ENCODE data around the gene HBG2.
"Not testable (repeated sequence)": the region's sequence is repeated elsewhere in the genome, so short reads cannot be mapped to it uniquely, and the experiment has no call there.

The HBG2 gene

DNA sequence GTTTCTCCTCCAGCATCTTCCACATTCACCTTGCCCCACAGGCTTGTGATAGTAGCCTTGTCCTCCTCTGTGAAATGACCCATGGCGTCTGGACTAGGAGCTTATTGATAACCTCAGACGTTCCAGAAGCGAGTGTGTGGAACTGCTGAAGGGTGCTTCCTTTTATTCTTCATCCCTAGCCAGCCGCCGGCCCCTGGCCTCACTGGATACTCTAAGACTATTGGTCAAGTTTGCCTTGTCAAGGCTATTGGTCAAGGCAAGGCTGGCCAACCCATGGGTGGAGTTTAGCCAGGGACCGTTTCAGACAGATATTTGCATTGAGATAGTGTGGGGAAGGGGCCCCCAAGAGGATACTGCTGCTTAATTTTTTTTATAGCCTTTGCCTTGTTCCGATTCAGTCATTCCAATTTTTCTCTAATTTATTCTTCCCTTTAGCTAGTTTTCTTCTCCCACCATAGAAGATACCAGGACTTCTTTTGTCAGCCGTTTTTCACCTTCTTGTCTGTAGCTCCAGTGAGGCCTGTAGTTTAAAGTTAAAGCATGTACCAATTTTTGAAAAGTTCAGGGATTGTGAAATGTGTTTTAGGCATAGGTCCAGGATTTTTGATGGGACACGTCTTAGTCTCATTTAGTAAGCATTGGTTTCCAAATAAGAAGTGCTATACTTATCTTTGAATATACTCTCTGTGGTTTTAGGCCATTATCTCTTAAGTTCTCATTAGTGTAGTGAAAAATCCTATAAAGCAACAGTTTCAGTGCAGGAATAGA, at the start of gene HBG2:
TSS of gene HBG2 (minus strand) at position 136 of the 768 bp plus-strand sequence. CDS start at position 83, 53 bp downstream.
- DNase-seq (ENCODE audit: low spot score), result not testable (repeated sequence)

- no peak for DNase-seq (ENCODE audit: low spot score)
Measured at GRCh38 chr11:5304046-5304445, 49.5 kb upstream of the HBG2 start.

DNA sequence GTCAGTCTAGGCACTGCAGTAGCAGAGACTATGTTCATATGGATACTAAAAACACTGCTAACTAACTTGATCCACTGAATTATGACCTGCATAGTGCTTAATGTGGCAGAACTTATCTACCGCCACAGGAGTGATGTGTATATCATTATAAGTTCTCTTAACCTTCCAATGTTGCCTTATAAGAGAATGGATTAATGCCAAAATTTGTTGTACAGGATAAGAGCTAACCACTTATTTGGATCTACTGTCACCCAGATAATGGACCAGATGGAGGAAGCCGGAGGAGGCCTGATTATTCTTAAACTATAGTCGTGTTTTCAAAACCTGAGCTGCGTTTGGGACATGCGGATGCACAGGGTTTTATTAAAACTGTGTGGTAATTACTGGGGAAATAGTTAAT, 49.0 kb upstream of the HBG2 start:
- DNase-seq (ENCODE audit: low spot score), result no peak

GRCh38 chr11:5301846-5302245, 47.3 kb upstream of the HBG2 start, which contains the start of gene OR51B4:
Gene OR51B4, minus strand, starts transcription at chr11:5301946. Its CDS starts 0 bp downstream, at chr11:5301946.
- no peak for DNase-seq (ENCODE audit: low spot score)

GRCh38 chr11:5300251-5300650, 45.7 kb upstream of the HBG2 start:
- no peak for DNase-seq (ENCODE audit: low spot score)

GRCh38 chr11:5298451-5298850, 43.9 kb upstream of the HBG2 start:
- DNase-seq (ENCODE audit: low spot score), result no peak

DNA sequence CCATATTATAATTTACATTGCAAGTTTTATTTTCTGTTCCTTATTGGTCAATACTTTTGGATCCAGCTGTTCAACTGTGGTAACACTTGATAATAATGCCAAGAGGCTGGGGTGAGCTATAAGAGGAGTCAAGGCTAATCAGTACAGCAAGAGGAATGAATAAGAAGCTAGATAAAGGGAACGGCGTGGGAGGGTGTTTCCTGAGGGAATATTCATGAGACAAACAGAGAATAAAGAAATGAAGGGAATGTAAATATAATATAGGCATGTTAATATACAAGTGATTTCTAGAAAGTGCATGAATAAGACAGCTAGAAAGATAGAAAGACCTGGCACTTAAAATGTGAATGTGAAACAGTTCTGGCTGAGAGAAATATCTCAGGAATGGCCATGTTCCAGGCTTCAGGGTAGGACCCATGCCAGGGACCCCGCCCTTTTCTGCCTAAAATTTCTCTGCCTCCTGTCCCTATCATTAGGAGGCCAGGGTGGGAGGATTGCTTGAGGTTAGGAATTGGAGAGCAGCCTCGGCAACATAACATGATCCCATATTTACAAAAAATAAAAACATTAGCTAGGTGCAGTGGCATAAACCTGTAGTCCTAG, 43.2 kb upstream of the HBG2 start:
- no peak for DNase-seq (ENCODE audit: low spot score)

GRCh38 chr11:5294342-5294995, 39.9 kb upstream of the HBG2 start:
- not testable (repeated sequence) for DNase-seq (ENCODE audit: low spot score)

DNA sequence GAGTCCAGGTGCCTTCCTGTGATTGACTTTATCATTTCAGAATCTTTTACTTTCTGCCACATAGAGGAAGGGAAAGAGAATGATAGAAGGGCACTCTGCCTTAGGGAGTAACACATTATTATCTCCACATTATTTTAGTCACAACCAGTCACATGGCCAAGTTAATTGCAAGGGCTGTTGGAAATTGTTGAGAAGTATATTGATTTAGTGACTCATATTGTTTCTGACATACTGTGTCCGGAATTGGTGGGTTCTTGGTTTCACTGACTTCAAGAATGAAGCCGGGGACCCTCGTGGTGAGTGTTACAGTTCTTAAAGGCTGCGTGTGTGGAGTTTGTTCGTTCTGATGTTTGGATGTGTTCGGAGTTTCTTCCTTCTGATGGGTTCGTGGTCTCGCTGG, 38.4 kb upstream of the HBG2 start:
- DNase-seq (ENCODE audit: low spot score), result no peak

- DNase-seq (ENCODE audit: low spot score), result no peak
Measured at GRCh38 chr11:5291207-5291838, 36.7 kb upstream of the HBG2 start.

DNA sequence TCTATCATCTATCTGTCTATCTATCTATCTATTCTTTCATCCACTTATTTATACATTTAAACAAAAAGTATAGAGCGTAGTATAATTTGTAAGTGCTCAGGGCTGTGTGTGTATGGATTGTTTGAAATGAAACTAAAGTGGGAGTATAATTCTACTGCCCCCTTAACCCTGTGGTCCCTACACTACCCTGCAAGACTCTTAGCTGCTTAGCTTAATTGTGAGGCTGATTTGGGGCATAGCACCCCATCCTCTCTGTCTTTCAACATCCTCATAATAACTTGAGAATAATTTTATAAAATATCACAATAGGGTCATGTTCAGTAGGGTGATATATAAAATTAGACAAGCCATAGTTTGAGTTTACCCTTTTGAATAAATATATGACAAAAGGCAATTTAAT, 35.5 kb upstream of the HBG2 start:
- no peak for DNase-seq (ENCODE audit: low spot score)

- DNase-seq (ENCODE audit: low spot score), result no peak
Measured at GRCh38 chr11:5289696-5290095, 35.1 kb upstream of the HBG2 start.

DNA sequence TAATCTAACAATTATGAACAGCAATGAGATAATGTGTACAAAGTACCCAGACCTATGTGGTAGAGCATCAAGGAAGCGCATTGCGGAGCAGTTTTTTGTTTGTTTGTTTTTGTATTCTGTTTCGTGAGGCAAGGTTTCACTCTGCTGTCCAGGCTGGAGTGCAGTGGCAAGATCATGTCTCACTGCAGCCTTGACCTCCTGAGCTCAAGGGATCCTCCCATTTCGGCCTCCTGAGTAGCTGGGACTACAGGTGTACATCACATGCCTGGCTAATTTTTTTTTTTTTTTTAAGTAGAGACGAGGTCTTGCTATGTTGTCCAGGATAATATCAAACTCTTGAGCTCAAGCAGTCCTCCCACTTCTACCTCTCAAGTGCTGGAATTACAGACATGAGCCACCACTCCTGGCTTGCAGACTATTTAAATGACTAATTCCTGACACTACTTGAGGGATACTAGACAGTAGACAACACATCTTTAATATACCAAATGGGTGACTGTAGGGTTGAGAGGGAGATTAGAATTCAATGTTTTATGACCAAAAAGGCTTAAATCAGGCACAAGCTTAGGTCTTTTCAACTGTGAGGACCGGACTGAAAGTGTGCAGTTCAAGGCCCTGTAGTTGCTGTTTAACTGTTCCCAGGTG, 34.4 kb upstream of the HBG2 start:
- no peak for DNase-seq (ENCODE audit: low spot score)

DNA sequence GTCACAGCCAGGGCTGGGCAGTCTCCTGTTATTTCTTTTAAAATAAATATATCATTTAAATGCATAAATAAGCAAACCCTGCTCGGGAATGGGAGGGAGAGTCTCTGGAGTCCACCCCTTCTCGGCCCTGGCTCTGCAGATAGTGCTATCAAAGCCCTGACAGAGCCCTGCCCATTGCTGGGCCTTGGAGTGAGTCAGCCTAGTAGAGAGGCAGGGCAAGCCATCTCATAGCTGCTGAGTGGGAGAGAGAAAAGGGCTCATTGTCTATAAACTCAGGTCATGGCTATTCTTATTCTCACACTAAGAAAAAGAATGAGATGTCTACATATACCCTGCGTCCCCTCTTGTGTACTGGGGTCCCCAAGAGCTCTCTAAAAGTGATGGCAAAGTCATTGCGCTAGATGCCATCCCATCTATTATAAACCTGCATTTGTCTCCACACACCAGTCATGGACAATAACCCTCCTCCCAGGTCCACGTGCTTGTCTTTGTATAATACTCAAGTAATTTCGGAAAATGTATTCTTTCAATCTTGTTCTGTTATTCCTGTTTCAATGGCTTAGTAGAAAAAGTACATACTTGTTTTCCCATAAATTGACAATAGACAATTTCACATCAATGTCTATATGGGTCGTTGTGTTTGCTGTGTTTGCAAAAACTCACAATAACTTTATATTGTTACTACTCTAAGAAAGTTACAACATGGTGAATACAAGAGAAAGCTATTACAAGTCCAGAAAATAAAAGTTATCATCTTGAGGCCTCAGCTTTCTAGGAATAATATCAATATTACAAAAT, 33.7 kb upstream of the HBG2 start:
- DNase-seq (ENCODE audit: low spot score), result no peak

DNA sequence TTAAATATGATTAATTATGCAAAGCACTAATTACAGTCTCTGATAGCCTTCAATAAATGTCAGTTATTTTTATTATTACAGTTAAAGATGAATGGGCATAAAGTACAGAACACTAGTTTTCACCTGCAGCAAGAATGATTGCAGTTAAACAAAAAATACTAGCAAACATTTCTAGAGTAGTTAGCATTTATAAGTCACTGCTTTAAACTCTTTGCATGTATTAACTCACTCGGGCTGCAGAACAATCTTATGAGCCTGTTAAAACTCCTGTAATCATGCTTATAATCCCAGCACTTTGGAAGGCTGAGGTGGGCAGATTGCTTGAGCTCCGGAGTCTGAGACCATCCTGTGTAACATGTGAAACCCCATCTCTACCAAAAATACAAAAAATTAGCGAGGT, 32.3 kb upstream of the HBG2 start:
- DNase-seq (ENCODE audit: low spot score), result no peak

GRCh38 chr11:5286351-5286750, 31.8 kb upstream of the HBG2 start:
- DNase-seq (ENCODE audit: low spot score), result no peak

DNA sequence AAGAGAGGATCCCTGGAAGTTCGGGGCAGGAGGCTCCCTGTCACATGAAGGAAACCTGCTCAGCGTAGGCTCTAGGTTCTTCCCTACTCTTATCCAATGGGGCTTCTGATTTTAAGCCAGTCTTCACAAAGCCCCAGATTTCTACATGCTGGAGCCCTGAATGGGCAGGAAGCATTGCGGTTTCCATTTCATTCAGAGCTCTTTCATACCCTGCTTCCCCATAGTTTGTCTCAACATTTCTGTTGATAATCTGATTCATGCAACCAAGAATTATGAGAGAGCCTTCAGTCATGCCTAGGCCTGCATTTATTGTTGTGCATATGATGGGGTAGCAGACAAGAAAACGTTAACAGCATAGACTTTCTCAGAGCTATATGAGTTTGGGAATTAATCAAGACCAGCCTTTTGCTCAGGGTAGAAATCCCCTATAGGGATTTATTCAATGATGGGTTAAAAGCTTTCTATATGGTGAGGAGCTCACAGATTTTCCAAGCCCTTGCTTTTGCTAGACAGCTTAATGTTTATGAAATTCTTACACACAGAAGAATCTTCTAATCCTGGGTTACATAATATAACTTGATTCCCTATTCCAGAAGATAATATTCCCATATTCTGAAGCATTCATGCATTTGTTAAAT, 31.2 kb upstream of the HBG2 start:
- no peak for DNase-seq (ENCODE audit: low spot score)

DNA sequence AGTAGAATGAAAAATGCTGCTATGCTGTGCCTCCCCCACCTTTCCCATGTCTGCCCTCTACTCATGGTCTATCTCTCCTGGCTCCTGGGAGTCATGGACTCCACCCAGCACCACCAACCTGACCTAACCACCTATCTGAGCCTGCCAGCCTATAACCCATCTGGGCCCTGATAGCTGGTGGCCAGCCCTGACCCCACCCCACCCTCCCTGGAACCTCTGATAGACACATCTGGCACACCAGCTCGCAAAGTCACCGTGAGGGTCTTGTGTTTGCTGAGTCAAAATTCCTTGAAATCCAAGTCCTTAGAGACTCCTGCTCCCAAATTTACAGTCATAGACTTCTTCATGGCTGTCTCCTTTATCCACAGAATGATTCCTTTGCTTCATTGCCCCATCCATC, 30.1 kb upstream of the HBG2 start:
- no peak for DNase-seq (ENCODE audit: low spot score)

DNA sequence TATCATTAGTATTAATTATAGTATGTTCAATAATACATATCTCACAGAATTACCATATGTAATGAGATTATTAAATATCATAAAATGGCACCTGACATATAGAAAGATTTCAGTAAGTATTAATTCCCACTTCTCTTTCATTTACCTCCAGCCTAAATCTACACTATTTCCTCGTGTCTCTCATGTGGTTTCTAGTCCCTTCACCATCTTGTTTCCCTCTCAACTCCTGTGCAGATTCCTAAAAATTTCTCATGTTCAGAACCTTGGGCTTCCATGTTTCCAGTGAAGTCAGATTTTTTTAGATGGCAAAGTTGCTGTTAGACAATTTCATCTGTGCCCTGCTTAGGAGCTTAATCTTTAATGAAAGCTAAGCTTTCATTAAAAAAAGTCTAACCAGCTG, 29.3 kb upstream of the HBG2 start:
- DNase-seq (ENCODE audit: low spot score), result no peak

DNA sequence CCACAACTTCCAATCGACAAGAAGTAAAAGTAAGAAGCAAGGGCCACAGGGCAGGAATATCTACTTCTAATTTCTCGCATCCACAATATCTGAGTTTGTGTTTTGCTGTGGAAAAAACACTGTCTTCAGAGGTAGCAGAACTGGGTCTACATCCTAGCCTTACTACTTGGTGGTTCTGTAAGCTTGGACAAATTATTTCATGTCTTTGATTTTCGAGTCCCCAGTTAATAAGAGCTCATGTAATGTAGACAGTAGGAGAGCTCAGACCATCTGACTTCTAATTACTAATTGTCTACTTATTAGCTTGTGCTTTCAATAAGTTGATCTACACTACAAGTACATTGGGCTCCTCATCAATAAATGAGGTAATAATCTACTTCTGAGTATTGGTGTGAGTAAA, 28.5 kb upstream of the HBG2 start:
- no peak for DNase-seq (ENCODE audit: low spot score)

GRCh38 chr11:5282628-5283027, 28.0 kb upstream of the HBG2 start:
- no peak for DNase-seq (ENCODE audit: low spot score)

All from HuH-7.5 (cell line).